ENCODE data around the gene PACS2.
A peak's percentile ranks its signal among the peaks of the same experiment; 100 is the strongest.

Gene PACS2

GRCh38 chr14:105389534-105389933 lies 75.0 kb downstream of the PACS2 start:
- no peak for DNase-seq

- no peak for DNase-seq
Measured at GRCh38 chr14:105389976-105390848, 75.7 kb downstream of the PACS2 start.

GRCh38 chr14:105390849-105391500 lies 76.4 kb downstream of the PACS2 start:
- no peak for DNase-seq

- DNase-seq: no peak
Measured at GRCh38 chr14:105391541-105391940, 77.0 kb downstream of the PACS2 start.

GRCh38 chr14:105392131-105393090 lies 77.9 kb downstream of the PACS2 start:
- no peak for DNase-seq

GRCh38 chr14:105393151-105393550 lies 78.6 kb downstream of the PACS2 start:
- DNase-seq: no peak

- DNase-seq: no peak
Measured at GRCh38 chr14:105394714-105395537, 80.4 kb downstream of the PACS2 start.

GRCh38 chr14:105395538-105395854 lies 80.9 kb downstream of the PACS2 start:
- DNase-seq: no peak

GRCh38 chr14:105397350-105397931 lies 82.9 kb downstream of the PACS2 start:
- DNase-seq: no peak

GRCh38 chr14:105398044-105398725 lies 83.6 kb downstream of the PACS2 start, which contains the start of gene TEX22:
Gene TEX22, plus strand, starts transcription at chr14:105398538. Its CDS starts 803 bp downstream, at chr14:105399341.
- peak; percentile 7 for DNase-seq

GRCh38 chr14:105398726-105399465 lies 84.3 kb downstream of the PACS2 start:
- DNase-seq: no peak

- DNase-seq: no peak
Measured at GRCh38 chr14:105399466-105399775, 84.9 kb downstream of the PACS2 start.

- no peak for DNase-seq
Measured at GRCh38 chr14:105400016-105400415, 85.5 kb downstream of the PACS2 start.

GRCh38 chr14:105401699-105402098 lies 87.2 kb downstream of the PACS2 start:
- no peak for DNase-seq

- DNase-seq: no peak
Measured at GRCh38 chr14:105408592-105408991, 94.0 kb downstream of the PACS2 start.

- DNase-seq: no peak
Measured at GRCh38 chr14:105409364-105409763, 94.8 kb downstream of the PACS2 start.

GRCh38 chr14:105410642-105411016 lies 96.1 kb downstream of the PACS2 start:
- no peak for DNase-seq

- DNase-seq: peak; percentile 9
Measured at GRCh38 chr14:105411017-105411941, 96.7 kb downstream of the PACS2 start.

GRCh38 chr14:105411985-105412770 lies 97.6 kb downstream of the PACS2 start:
- no peak for DNase-seq
